Body of pancreas (tissue), 4 donors: Measurements from ENCODE around the gene LRRC2. TPM values are rescaled to one million over a fixed set of nuclear protein-coding genes. Genes with fewer than 3 reads are reported as not detected.
A peak's percentile ranks its signal among the peaks of the same experiment; 100 is the strongest.

ENCODE experiments used
- ATAC-seq: fragments of 150-250 bp; one replicate; pipeline ENCODE4 v1.9.1; 2016
- DNase-seq, 4 donors: peaks; one replicate each; pipeline ENCODE4 v3.0.0-alpha.2; 2019
- H3K27ac ChIP-seq, 4 donors: fragments of 200-600 bp; sonication (generic); 1 replicate in 3 of 4; 2 replicates in 1 of 4; pipeline versions ENCODE4 v1.5.1 to v1.6.1; 2016 to 2019; ENCODE audit warnings: mild to moderate bottlenecking in 1 of 4, mixed read lengths in 1 of 4, moderate library complexity in 1 of 4
- H3K27me3 ChIP-seq, 2 donors: fragments of 200-600 bp; sonication (generic); one replicate each; pipeline ENCODE4 v1.6.0; 2016; ENCODE audit warnings: mild to moderate bottlenecking in 1 of 2
- H3K36me3 ChIP-seq, 2 donors: fragments of 200-600 bp; sonication (generic); replicated peaks in 1 of 2; 2 replicates each; pipeline ENCODE4 v1.5.1; 2016; ENCODE audit warnings: low read depth in 2 of 2; ENCODE audit not compliant: insufficient read depth in 1 of 2
- H3K4me1 ChIP-seq: fragments of 200-600 bp; sonication (generic); one replicate; pipeline ENCODE4 v1.6.0; 2016
- H3K4me3 ChIP-seq, 2 donors: fragments of 200-600 bp; sonication (generic); 1 replicate in 1 of 2; 2 replicates in 1 of 2; pipeline ENCODE4 v1.5.1; 2016 to 2019
- H3K9me3 ChIP-seq, 3 donors: fragments of 200-600 bp; sonication (generic); 1 replicate in 2 of 3; 2 replicates in 1 of 3; pipeline ENCODE4 v1.5.1; 2016
- POLR2A ChIP-seq, 3 donors: fragments of 450-650 bp; IDR thresholded peaks; one replicate each; pipeline ENCODE4 v1.6.1; 2016; ENCODE audit warnings: antibody characterized with exemption in 3 of 3, mild to moderate bottlenecking in 2 of 3
- WGBS, 2 donors: methylation state at CpG; one replicate each; pipeline ENCODE4 v1.1.5; 2017; 5-methylcytosine and 5-hydroxymethylcytosine counted together
- intact Hi-C: fragments of 100-400 bp; cut with DNase I; formaldehyde crosslinking; loops from one replicate; pipeline ENCODE4 v1.15.1; 2023
- total RNA-seq, 2 donors: library from RNA; depleted of rRNA; stranded (reverse); fragments of >200 nt; gene quantifications; one replicate each; pipeline ENCODE4 v1.1.0, GENCODE V29; 2016
- TF ChIP-seq, protein P1 (sequence below), 7 experiments: fragments of 450-650 bp in 4 of 7; fragments of 200-600 bp in 3 of 7; sonication (generic) in 3 of 7; IDR thresholded peaks; one replicate each; pipeline ENCODE4 v1.5.1; 2016 to 2019; ENCODE audit warnings: antibody characterized with exemption in 7 of 7

Gene LRRC2
- total RNA-seq, 2 donors from 2014 or later = 1.8 to 2.3 TPM

GRCh38 chr3:46482632-46483350 lies 83.3 kb downstream of the LRRC2 start:
- no peak for DNase-seq
- WGBS, 2 donors = 56 to 65% methylated on average over 1 of the region's 1 CpG
- Histone ChIP-seq H3K27ac (peak overlapping the region in 1 of 4 donors; percentile 21), H3K4me3 (no peak overlapping the region), H3K36me3 (no peaks in the 10 kb centered on the region), H3K27me3 (no peaks in the 10 kb centered on the region), H3K9me3 (no peaks in the 10 kb centered on the region), H3K4me1 (peaks cover 35% of the 10 kb centered on the region)
- intact Hi-C loops = no loop called here
- ATAC-seq = no peak
- TF ChIP-seq, protein P1, sequence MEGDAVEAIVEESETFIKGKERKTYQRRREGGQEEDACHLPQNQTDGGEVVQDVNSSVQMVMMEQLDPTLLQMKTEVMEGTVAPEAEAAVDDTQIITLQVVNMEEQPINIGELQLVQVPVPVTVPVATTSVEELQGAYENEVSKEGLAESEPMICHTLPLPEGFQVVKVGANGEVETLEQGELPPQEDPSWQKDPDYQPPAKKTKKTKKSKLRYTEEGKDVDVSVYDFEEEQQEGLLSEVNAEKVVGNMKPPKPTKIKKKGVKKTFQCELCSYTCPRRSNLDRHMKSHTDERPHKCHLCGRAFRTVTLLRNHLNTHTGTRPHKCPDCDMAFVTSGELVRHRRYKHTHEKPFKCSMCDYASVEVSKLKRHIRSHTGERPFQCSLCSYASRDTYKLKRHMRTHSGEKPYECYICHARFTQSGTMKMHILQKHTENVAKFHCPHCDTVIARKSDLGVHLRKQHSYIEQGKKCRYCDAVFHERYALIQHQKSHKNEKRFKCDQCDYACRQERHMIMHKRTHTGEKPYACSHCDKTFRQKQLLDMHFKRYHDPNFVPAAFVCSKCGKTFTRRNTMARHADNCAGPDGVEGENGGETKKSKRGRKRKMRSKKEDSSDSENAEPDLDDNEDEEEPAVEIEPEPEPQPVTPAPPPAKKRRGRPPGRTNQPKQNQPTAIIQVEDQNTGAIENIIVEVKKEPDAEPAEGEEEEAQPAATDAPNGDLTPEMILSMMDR (IDR thresholded peaks at IDR 0.05) = no peak
- TF ChIP-seq POLR2A (IDR thresholded peaks at IDR 0.05) = no peak

GRCh38 chr3:46481636-46482035 lies 84.5 kb downstream of the LRRC2 start:
- Histone ChIP-seq H3K27me3 (no peaks in the 10 kb centered on the region), H3K27ac (no peak overlapping the region), H3K4me1 (peaks cover 35% of the 10 kb centered on the region), H3K36me3 (no peaks in the 10 kb centered on the region), H3K4me3 (no peak overlapping the region), H3K9me3 (no peaks in the 10 kb centered on the region)
- WGBS, 2 donors = 86 to 92% methylated on average over 4 of the region's 4 CpGs
- DNase-seq (no peak), ATAC-seq (no peak)
- intact Hi-C loops = no loop called here
- TF ChIP-seq, protein P1 (IDR thresholded peaks at IDR 0.05) = no peak
- no peak for TF ChIP-seq POLR2A (IDR thresholded peaks at IDR 0.05)

GRCh38 chr3:46480491-46481195 lies 85.5 kb downstream of the LRRC2 start:
- Histone ChIP-seq H3K4me3 (no peak overlapping the region), H3K27ac (no peak overlapping the region), H3K36me3 (no peaks in the 10 kb centered on the region), H3K9me3 (no peaks in the 10 kb centered on the region), H3K27me3 (no peaks in the 10 kb centered on the region), H3K4me1 (peaks cover 28% of the 10 kb centered on the region)
- 81 to 93% methylated on average over 6 of the region's 6 CpGs for WGBS, 2 donors
- DNase-seq (no peak), ATAC-seq (no peak)
- intact Hi-C loops = no loop called here
- TF ChIP-seq POLR2A (IDR thresholded peaks at IDR 0.05) = no peak
- TF ChIP-seq, protein P1 (IDR thresholded peaks at IDR 0.05) = no peak

DNA sequence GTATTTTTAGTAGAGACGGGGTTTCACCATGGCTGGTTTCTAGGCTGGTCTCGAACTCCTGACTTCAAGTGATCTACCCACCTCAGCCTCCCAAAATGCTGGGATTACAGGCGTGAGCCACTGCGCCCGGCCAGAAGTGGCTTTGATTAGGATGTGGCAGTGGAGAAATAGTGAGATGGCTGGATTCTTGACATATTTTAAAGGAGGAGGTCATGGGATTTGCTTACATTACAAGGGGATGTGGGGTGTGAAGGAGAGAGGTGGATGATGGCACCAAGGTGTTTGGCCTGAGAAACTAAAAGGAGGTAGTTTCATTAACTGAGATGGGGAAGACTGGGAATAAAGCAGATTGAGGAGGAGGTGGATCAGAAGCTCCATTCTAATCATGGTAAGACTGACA lies 86.4 kb downstream of the LRRC2 start:
- H3K27ac ChIP-seq = no peak overlapping the region
- ATAC-seq = no peak
- intact Hi-C loops = no loop called here
- no peak overlapping the region for H3K4me3 ChIP-seq
- H3K27me3 ChIP-seq = no peaks in the 10 kb centered on the region
- no peaks in the 10 kb centered on the region for H3K9me3 ChIP-seq
- WGBS, 2 donors = 73 to 93% methylated on average over 5 of the region's 5 CpGs
- no peaks in the 10 kb centered on the region for H3K36me3 ChIP-seq
- no peak for TF ChIP-seq POLR2A (IDR thresholded peaks at IDR 0.05)
- TF ChIP-seq, protein P1 (IDR thresholded peaks at IDR 0.05) = no peak
- no peak for DNase-seq
- H3K4me1 ChIP-seq = peaks cover 18% of the 10 kb centered on the region
